ENCODE data around the gene C16orf90.
"Not testable (repeated sequence)": the region's sequence is repeated elsewhere in the genome, so short reads cannot be mapped to it uniquely, and the experiment has no call there.

C16orf90 gene

GRCh38 chr16:3495176-3495575, at the start of gene C16orf90:
Gene C16orf90, minus strand, starts transcription at chr16:3495489. Its CDS starts 68 bp downstream, at chr16:3495421.
- Mint-ChIP-seq H3K4me1 (peaks cover 6% of the 10 kb centered on the region), H3K27me3 (no peaks in the 10 kb centered on the region), H3K9me3 (no peaks in the 10 kb centered on the region), H3K4me3 (no peak within 1 kb of the TSS), H3K27ac (no peak within 1 kb of the TSS), H3K36me3 (no peaks in the 10 kb centered on the region)
- no peak for ATAC-seq (ENCODE audit: low read depth)
- DNase-seq (ENCODE audit: low spot score in 2 of 2): no peak

- H3K4me1 Mint-ChIP-seq: peaks cover 12% of the 10 kb centered on the region
- no peak overlapping the region for H3K4me3 Mint-ChIP-seq
- no peaks in the 10 kb centered on the region for H3K27me3 Mint-ChIP-seq
- no peak for ATAC-seq (ENCODE audit: low read depth)
- DNase-seq (ENCODE audit: low spot score in 2 of 2): no peak
- peaks cover 20% of the 10 kb centered on the region for H3K36me3 Mint-ChIP-seq
- no peaks in the 10 kb centered on the region for H3K9me3 Mint-ChIP-seq
- H3K27ac Mint-ChIP-seq: no peak overlapping the region
These were observed 47.5 kb upstream of the C16orf90 start for GRCh38 chr16:3542601-3543373.

- H3K4me1 Mint-ChIP-seq: peaks cover 8% of the 10 kb centered on the region
- H3K27me3 Mint-ChIP-seq: no peaks in the 10 kb centered on the region
- H3K9me3 Mint-ChIP-seq: no peaks in the 10 kb centered on the region
- DNase-seq (ENCODE audit: low spot score in 2 of 2) (no peak), ATAC-seq (ENCODE audit: low read depth) (no peak)
- no peak overlapping the region for H3K27ac Mint-ChIP-seq
- H3K36me3 Mint-ChIP-seq: peaks cover 16% of the 10 kb centered on the region
- no peak overlapping the region for H3K4me3 Mint-ChIP-seq
These were observed 46.4 kb upstream of the C16orf90 start for GRCh38 chr16:3541527-3542155.

GRCh38 chr16:3538222-3538621, 42.9 kb upstream of the C16orf90 start:
- no peak for ATAC-seq (ENCODE audit: low read depth)
- no peak overlapping the region for H3K4me3 Mint-ChIP-seq

GRCh38 chr16:3536851-3537250, 41.6 kb upstream of the C16orf90 start:
- Mint-ChIP-seq H3K9me3 (no peaks in the 10 kb centered on the region), H3K27me3 (no peaks in the 10 kb centered on the region), H3K36me3 (peaks cover 6% of the 10 kb centered on the region), H3K4me1 (peaks cover 12% of the 10 kb centered on the region), H3K27ac (peak overlapping the region; percentile 74), H3K4me3 (no peak overlapping the region)
- no peak for DNase-seq (ENCODE audit: low spot score in 2 of 2)
- no peak for ATAC-seq (ENCODE audit: low read depth)

More at GRCh38 chr16:3538222-3538621, 42.9 kb upstream of the C16orf90 start:
- H3K27me3 Mint-ChIP-seq: no peaks in the 10 kb centered on the region
- no peaks in the 10 kb centered on the region for H3K9me3 Mint-ChIP-seq
- H3K4me1 Mint-ChIP-seq: peaks cover 12% of the 10 kb centered on the region
- H3K27ac Mint-ChIP-seq: no peak overlapping the region
- H3K36me3 Mint-ChIP-seq: peaks cover 6% of the 10 kb centered on the region
- no peak for DNase-seq (ENCODE audit: low spot score in 2 of 2)

- DNase-seq (ENCODE audit: low spot score in 2 of 2) (no peak), ATAC-seq (ENCODE audit: low read depth) (no peak)
- Mint-ChIP-seq H3K4me1 (peaks cover 12% of the 10 kb centered on the region), H3K9me3 (no peaks in the 10 kb centered on the region), H3K27me3 (no peaks in the 10 kb centered on the region), H3K36me3 (peaks cover 9% of the 10 kb centered on the region), H3K27ac (peak overlapping the region; percentile 74), H3K4me3 (no peak overlapping the region)
These were observed 41.0 kb upstream of the C16orf90 start for GRCh38 chr16:3536271-3536731.

GRCh38 chr16:3534126-3534525, 38.8 kb upstream of the C16orf90 start:
- DNase-seq (ENCODE audit: low spot score in 2 of 2): no peak
- peak overlapping the region; percentile 60 for H3K27ac Mint-ChIP-seq
- no peaks in the 10 kb centered on the region for H3K27me3 Mint-ChIP-seq
- peaks cover 12% of the 10 kb centered on the region for H3K4me1 Mint-ChIP-seq
- H3K36me3 Mint-ChIP-seq: peaks cover 3% of the 10 kb centered on the region
- H3K4me3 Mint-ChIP-seq: no peak overlapping the region
- H3K9me3 Mint-ChIP-seq: no peaks in the 10 kb centered on the region
- ATAC-seq (ENCODE audit: low read depth): no peak

GRCh38 chr16:3532741-3533140, 37.5 kb upstream of the C16orf90 start:
- Mint-ChIP-seq H3K4me1 (peaks cover 15% of the 10 kb centered on the region), H3K4me3 (no peak overlapping the region), H3K27me3 (no peaks in the 10 kb centered on the region), H3K9me3 (no peaks in the 10 kb centered on the region), H3K36me3 (peaks cover 3% of the 10 kb centered on the region), H3K27ac (no peak overlapping the region)
- ATAC-seq (ENCODE audit: low read depth): no peak
- DNase-seq (ENCODE audit: low spot score in 2 of 2): no peak

GRCh38 chr16:3530371-3530914, 35.2 kb upstream of the C16orf90 start:
- Mint-ChIP-seq H3K27ac (no peak overlapping the region), H3K9me3 (no peaks in the 10 kb centered on the region), H3K4me1 (peaks cover 12% of the 10 kb centered on the region), H3K36me3 (peaks cover 3% of the 10 kb centered on the region), H3K4me3 (no peak overlapping the region), H3K27me3 (no peaks in the 10 kb centered on the region)
- no peak for ATAC-seq (ENCODE audit: low read depth)
- no peak for DNase-seq (ENCODE audit: low spot score in 2 of 2)

GRCh38 chr16:3529175-3529574, 33.9 kb upstream of the C16orf90 start:
- DNase-seq (ENCODE audit: low spot score in 2 of 2) (no peak), ATAC-seq (ENCODE audit: low read depth) (no peak)
- Mint-ChIP-seq H3K4me1 (peaks cover 7% of the 10 kb centered on the region), H3K27me3 (no peaks in the 10 kb centered on the region), H3K4me3 (no peak overlapping the region), H3K36me3 (peaks cover 3% of the 10 kb centered on the region), H3K9me3 (no peaks in the 10 kb centered on the region), H3K27ac (no peak overlapping the region)

- no peaks in the 10 kb centered on the region for H3K27me3 Mint-ChIP-seq
- no peak overlapping the region for H3K4me3 Mint-ChIP-seq
- peaks cover 6% of the 10 kb centered on the region for H3K36me3 Mint-ChIP-seq
- DNase-seq (ENCODE audit: low spot score in 2 of 2) (no peak), ATAC-seq (ENCODE audit: low read depth) (no peak)
- peaks cover 7% of the 10 kb centered on the region for H3K4me1 Mint-ChIP-seq
- peak overlapping the region; percentile 42 for H3K27ac Mint-ChIP-seq
- H3K9me3 Mint-ChIP-seq: no peaks in the 10 kb centered on the region
These were observed 33.1 kb upstream of the C16orf90 start for GRCh38 chr16:3528406-3528805.

- H3K27ac Mint-ChIP-seq; H3K36me3 Mint-ChIP-seq; ATAC-seq (ENCODE audit: low read depth); H3K27me3 Mint-ChIP-seq; H3K9me3 Mint-ChIP-seq; H3K4me1 Mint-ChIP-seq: not testable (repeated sequence)
- DNase-seq (ENCODE audit: low spot score in 2 of 2): peak; percentile 53 to 56
- H3K4me3 Mint-ChIP-seq: peak overlapping the region; percentile 34
These were observed 32.0 kb upstream of the C16orf90 start for GRCh38 chr16:3527216-3527829.

GRCh38 chr16:3525951-3526350, 30.7 kb upstream of the C16orf90 start:
- no peak overlapping the region for H3K27ac Mint-ChIP-seq
- H3K9me3 Mint-ChIP-seq: no peaks in the 10 kb centered on the region
- ATAC-seq (ENCODE audit: low read depth) (no peak), DNase-seq (ENCODE audit: low spot score in 2 of 2) (no peak)
- H3K27me3 Mint-ChIP-seq: no peaks in the 10 kb centered on the region
- peaks cover 7% of the 10 kb centered on the region for H3K4me1 Mint-ChIP-seq
- peaks cover 3% of the 10 kb centered on the region for H3K36me3 Mint-ChIP-seq
- no peak overlapping the region for H3K4me3 Mint-ChIP-seq

- Mint-ChIP-seq H3K36me3 (peaks cover 9% of the 10 kb centered on the region), H3K4me3 (no peak overlapping the region), H3K9me3 (no peaks in the 10 kb centered on the region), H3K4me1 (peaks cover 7% of the 10 kb centered on the region), H3K27ac (no peak overlapping the region), H3K27me3 (no peaks in the 10 kb centered on the region)
- ATAC-seq (ENCODE audit: low read depth) (no peak), DNase-seq (ENCODE audit: low spot score in 2 of 2) (no peak)
These were observed 28.0 kb upstream of the C16orf90 start for GRCh38 chr16:3523281-3523680.
